ENCODE results near the gene TCF20.

Gene TCF20

DNA sequence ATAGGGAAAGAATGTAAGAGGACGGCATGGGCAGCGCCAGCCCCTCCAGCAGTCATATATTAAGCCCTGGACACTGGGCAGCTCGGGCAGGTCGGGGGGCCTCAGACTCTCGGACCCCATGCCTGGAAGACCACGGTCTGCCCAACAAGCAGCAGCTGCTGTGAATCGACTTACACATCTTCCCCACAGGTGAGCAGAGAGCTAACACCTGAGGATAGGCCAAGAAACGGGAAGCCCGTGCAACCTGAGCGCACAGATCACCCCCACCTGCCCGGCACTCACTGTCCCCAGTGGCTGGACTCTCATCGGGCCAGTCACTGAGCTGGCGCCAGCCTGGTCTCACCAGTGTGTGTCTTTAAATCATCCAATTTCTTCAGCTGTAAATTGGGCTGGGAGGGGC lies 4.7 kb upstream of the TCF20 start:
- no peak for DNase-seq (ENCODE audit: low spot score)
- no peak for TF ChIP-seq CTCF (IDR thresholded peaks at IDR 0.05; ENCODE audit: extremely low read depth, missing control alignments)

- no peak for DNase-seq (ENCODE audit: low spot score)
- TF ChIP-seq CTCF (IDR thresholded peaks at IDR 0.05; ENCODE audit: extremely low read depth, missing control alignments): no peak
Observed at GRCh38 chr22:42273855-42274451, 3.5 kb upstream of the TCF20 start.

GRCh38 chr22:42272431-42272999 lies 2.1 kb upstream of the TCF20 start:
- no peak for DNase-seq (ENCODE audit: low spot score)
- TF ChIP-seq CTCF (IDR thresholded peaks at IDR 0.05; ENCODE audit: extremely low read depth, missing control alignments): no peak

DNA sequence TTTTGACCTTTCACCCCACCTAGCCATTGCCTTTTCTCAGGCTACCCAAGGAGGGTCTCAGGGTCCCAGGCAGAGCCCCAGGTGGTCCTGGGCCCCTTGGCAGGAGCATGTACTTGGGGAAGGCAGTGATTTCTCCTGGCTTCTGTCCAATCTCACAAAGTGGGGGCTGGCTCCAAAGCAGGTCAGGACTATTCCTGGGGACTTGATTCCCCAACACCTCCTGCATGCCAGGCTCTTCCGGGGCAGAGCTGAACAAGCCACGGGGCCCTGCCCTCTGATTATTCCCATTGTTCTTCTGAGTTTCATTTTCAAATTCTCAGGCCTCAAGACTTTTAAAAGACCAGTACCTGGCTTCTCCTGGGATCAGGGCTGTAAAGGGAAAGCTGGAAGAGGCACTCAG lies 1.5 kb upstream of the TCF20 start:
- no peak for DNase-seq (ENCODE audit: low spot score)
- TF ChIP-seq CTCF (IDR thresholded peaks at IDR 0.05; ENCODE audit: extremely low read depth, missing control alignments): no peak

DNA sequence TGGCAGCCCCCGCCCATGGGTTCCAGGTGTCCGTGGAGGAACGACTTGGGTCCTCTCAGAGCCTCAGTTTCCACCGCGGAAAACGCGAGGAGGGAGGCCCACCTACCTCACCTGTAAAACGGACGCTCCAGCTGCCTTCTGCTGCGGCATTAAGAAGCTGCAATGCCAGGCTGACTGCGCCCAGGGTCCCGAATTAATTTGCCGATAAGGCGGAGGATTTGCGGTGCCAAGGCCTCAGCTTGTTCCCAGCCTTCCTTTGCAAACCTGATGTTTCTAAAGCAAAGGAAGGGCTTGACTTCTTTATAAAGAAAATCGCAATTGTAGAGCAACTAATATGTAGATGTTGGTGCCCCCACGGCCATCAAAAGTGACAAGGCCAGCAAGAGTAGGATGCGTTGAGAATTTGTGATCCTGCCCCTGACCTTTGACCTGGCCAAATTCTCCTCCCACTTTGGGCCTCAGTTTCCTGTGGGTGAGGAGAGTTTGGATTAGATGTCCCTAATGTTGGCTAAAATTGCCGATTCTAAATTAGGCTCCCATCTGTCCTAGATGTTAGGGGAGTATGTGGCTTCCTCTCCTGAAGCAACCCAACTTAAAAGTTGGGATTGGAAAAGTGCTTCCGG lies 849 bp upstream of the TCF20 start:
- DNase-seq (ENCODE audit: low spot score): no peak
- no peak for TF ChIP-seq CTCF (IDR thresholded peaks at IDR 0.05; ENCODE audit: extremely low read depth, missing control alignments)

GRCh38 chr22:42270176-42270509 lies 310 bp downstream of the TCF20 start:
- no peak for TF ChIP-seq CTCF (IDR thresholded peaks at IDR 0.05; ENCODE audit: extremely low read depth, missing control alignments)
- no peak for DNase-seq (ENCODE audit: low spot score)

DNA sequence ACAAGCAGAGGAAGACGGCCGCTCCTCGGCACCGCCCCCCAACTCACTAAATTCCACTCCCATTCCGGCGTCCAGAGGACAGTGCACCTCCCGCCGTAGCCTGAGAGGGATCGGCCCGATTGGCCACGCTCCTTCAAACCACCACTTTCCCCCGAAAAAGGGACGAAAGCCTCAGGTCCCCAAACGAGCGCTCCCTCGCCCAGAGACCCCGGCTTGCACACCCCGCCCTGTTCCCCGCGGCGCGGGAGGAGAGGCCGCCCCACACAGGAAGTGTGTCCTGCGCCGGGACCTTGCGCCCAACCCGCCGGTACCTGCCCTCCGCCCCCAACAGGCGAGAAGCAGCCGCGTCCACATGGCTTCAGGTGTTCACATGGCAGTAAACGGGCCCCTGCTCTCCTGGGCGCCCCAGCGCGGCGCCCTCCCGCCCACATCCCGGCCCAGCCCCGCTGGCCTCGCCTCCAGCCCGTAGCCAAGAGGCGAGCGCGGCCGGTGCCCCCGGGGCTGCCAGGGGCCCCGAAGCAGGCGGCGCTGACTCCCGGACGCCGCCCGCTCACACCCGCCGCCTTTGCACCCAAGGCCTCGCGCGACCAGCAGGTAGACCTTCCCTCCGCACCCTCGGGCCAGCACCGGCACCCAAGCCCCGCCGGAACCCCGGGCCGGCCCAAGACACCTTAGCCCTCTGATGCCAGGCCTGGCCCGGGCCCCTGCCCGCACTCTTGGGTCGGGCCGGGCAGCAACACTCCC lies 849 bp downstream of the TCF20 start:
- peak; percentile 90 for DNase-seq (ENCODE audit: low spot score)
- peak; percentile 8 for TF ChIP-seq CTCF (IDR thresholded peaks at IDR 0.05; ENCODE audit: extremely low read depth, missing control alignments)

All from GM20000 (cell line).